HFFc6 (cell line): ENCODE data around the gene CD69. TPM values are rescaled to one million over a fixed set of nuclear protein-coding genes. Genes with fewer than 3 reads are reported as not detected.
"Not testable (repeated sequence)": the region's sequence is repeated elsewhere in the genome, so short reads cannot be mapped to it uniquely, and the experiment has no call there.

Experiments
- DNase-seq: peaks from one replicate; pipeline ENCODE4 v3.0.0-alpha.2; 2018
- H3K27ac Mint-ChIP-seq: 2 replicates; pipeline ENCODE4 v1.8.0; 2020; ENCODE audit warnings: mild to moderate bottlenecking, mixed read lengths
- H3K27me3 Mint-ChIP-seq: 2 replicates; pipeline ENCODE4 v1.8.0; 2021; ENCODE audit warnings: mild to moderate bottlenecking, moderate library complexity, mixed read lengths; ENCODE audit not compliant: insufficient read depth
- H3K36me3 Mint-ChIP-seq: 2 replicates; pipeline ENCODE4 v1.8.0; 2021; ENCODE audit warnings: low read depth, mixed read lengths
- H3K4me1 Mint-ChIP-seq: 2 replicates; pipeline ENCODE4 v1.8.0; 2020; ENCODE audit warnings: low read depth, mixed read lengths
- H3K4me3 Mint-ChIP-seq: 2 replicates; pipeline ENCODE4 v1.8.0; 2020; ENCODE audit warnings: mild to moderate bottlenecking, moderate library complexity, mixed read lengths
- H3K9me3 Mint-ChIP-seq: 2 replicates; pipeline ENCODE4 v1.8.0; 2020; ENCODE audit warnings: mild to moderate bottlenecking, mixed read lengths
- total RNA-seq, 6 experiments: library from RNA; stranded (reverse); fragmentation: NEBNext Ultra II Directional; extraction: Animal tissue kit (Norgen Biotek cat#: 25700); gene quantifications; 2 replicates in 1 of 6; 3 replicates in 5 of 6; pipeline ENCODE4 v1.2.3, GENCODE V29; 2021
- TF ChIP-seq, protein P1 (sequence below): fragments of 200-600 bp; sonication (generic); IDR thresholded peaks from 2 replicates; pipeline ENCODE4 v1.5.0; 2021; ENCODE audit warnings: antibody characterized with exemption, mild to moderate bottlenecking

Gene CD69
- total RNA-seq, 6 experiments from 2014 or later, result not detected

DNA sequence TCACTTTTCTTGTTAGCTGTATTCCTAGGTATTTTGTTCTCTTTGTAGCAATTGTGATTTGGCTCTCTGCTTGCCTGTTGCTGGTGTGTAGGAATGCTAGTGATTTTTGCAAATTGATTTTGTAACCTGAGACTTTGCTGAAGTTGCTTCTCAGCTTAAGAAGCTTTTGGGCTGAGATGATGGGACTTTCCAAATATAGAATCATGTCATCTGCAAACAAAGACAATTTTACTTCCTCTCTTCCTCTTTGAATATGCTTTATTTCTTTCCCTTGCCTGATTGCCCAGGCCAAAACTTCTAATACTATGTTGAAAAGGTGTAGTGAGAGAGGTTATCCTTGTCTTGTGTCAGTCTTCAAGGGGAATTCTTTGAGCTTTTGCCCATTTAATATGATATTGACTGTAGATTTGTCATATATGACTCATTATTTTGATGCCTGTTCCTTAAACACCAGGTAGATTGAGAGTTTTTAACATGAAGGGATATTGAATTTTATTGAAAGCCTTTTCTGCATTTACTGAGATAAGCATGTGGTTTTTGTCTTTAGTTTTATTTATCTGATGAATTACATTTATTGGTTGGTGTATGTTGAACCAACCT is 54.5 kb downstream of the CD69 start:
- H3K27ac Mint-ChIP-seq, result no peak overlapping the region
- H3K36me3 Mint-ChIP-seq, result no peaks in the 10 kb centered on the region
- H3K9me3 Mint-ChIP-seq, result no peaks in the 10 kb centered on the region
- no peak overlapping the region for H3K4me3 Mint-ChIP-seq
- H3K4me1 Mint-ChIP-seq, result no peaks in the 10 kb centered on the region; the same call in 1 of the 2 replicates
- peaks cover 7% of the 10 kb centered on the region; the same call in 1 of the 2 replicates for H3K27me3 Mint-ChIP-seq
- TF ChIP-seq, protein P1, sequence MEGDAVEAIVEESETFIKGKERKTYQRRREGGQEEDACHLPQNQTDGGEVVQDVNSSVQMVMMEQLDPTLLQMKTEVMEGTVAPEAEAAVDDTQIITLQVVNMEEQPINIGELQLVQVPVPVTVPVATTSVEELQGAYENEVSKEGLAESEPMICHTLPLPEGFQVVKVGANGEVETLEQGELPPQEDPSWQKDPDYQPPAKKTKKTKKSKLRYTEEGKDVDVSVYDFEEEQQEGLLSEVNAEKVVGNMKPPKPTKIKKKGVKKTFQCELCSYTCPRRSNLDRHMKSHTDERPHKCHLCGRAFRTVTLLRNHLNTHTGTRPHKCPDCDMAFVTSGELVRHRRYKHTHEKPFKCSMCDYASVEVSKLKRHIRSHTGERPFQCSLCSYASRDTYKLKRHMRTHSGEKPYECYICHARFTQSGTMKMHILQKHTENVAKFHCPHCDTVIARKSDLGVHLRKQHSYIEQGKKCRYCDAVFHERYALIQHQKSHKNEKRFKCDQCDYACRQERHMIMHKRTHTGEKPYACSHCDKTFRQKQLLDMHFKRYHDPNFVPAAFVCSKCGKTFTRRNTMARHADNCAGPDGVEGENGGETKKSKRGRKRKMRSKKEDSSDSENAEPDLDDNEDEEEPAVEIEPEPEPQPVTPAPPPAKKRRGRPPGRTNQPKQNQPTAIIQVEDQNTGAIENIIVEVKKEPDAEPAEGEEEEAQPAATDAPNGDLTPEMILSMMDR, result no peak
- DNase-seq, result no peak

DNA sequence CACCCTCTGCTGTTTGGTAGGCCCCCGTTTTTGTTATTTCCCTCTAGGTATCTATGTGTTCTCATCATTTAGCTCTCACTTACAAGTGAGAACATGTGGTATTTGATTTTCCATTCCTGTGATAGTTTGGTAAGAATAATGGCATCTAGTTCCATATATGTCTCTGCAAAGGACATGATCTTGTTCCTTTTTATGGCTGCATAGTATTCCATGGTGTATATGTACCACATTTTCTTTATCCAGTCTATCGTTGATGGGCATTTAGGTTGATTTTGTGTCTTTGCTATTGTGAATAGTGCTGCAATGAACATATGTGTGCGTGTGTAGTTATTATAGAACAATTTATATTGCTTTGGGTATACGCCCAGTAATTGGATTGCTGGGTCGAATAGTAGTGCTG is 56.1 kb downstream of the CD69 start:
- not testable (repeated sequence) for H3K4me3 Mint-ChIP-seq, DNase-seq, H3K9me3 Mint-ChIP-seq, H3K27ac Mint-ChIP-seq, H3K36me3 Mint-ChIP-seq, H3K27me3 Mint-ChIP-seq, H3K4me1 Mint-ChIP-seq

Other genes with a start within 250 kb of the CD69 start
- not detected for gene KLRB1, start 153.0 kb downstream of the CD69 start, total RNA-seq
- 1 to 10 TPM; 1.1 to 1.9 (median 1.5) TPM for gene CLEC2D, start 91.2 kb downstream of the CD69 start, total RNA-seq
- gene CLECL1, start 27.8 kb downstream of the CD69 start, total RNA-seq, result not detected
- not detected for gene KLRF1, start 66.6 kb upstream of the CD69 start, total RNA-seq
- gene CLEC2B, start 108.5 kb upstream of the CD69 start, total RNA-seq, result not detected
- gene KLRF2, start 120.6 kb upstream of the CD69 start, total RNA-seq, result not detected
- not detected for gene CLEC2A, start 171.5 kb upstream of the CD69 start, total RNA-seq
- gene CLEC12A, start 210.5 kb upstream of the CD69 start, total RNA-seq, result not detected
- not detected for gene CLEC1B, start 238.2 kb upstream of the CD69 start, total RNA-seq
- under 1 TPM; 0.24 to 0.40 (median 0.36) TPM for gene CLEC12B, start 249.7 kb upstream of the CD69 start, total RNA-seq